NCI-H526 (cell line): ENCODE measurements around the gene HP1BP3.

Source experiments
- DNase-seq, 2 experiments: peaks; one replicate each; lab custom pipeline; 2025; lab: John Stamatoyannopoulos, UW

HP1BP3 gene

GRCh38 chr1:20711285-20712214, 75.6 kb downstream of the HP1BP3 start:
- DNase-seq: no peak

- DNase-seq: no peak
Measured at GRCh38 chr1:20710469-20711284, 76.4 kb downstream of the HP1BP3 start.

- no peak for DNase-seq
Measured at GRCh38 chr1:20709868-20710267, 77.2 kb downstream of the HP1BP3 start.

GRCh38 chr1:20708891-20709290, 78.2 kb downstream of the HP1BP3 start:
- no peak for DNase-seq

- no peak for DNase-seq
Measured at GRCh38 chr1:20708057-20708456, 79.0 kb downstream of the HP1BP3 start.

- no peak for DNase-seq
Measured at GRCh38 chr1:20706841-20707240, 80.3 kb downstream of the HP1BP3 start.

GRCh38 chr1:20705203-20705755, 81.8 kb downstream of the HP1BP3 start:
- DNase-seq: no peak

GRCh38 chr1:20704390-20705202, 82.5 kb downstream of the HP1BP3 start:
- no peak for DNase-seq

GRCh38 chr1:20703124-20703756, 83.9 kb downstream of the HP1BP3 start:
- no peak for DNase-seq

- DNase-seq: peak in 1 of 2 experiments; percentile 30
Measured at GRCh38 chr1:20702416-20702815, 84.7 kb downstream of the HP1BP3 start.

GRCh38 chr1:20701847-20702246, 85.3 kb downstream of the HP1BP3 start:
- no peak for DNase-seq

- DNase-seq: no peak
Measured at GRCh38 chr1:20701446-20701845, 85.7 kb downstream of the HP1BP3 start.

- no peak for DNase-seq
Measured at GRCh38 chr1:20700636-20701215, 86.4 kb downstream of the HP1BP3 start.

GRCh38 chr1:20699558-20699957, 87.5 kb downstream of the HP1BP3 start:
- no peak for DNase-seq

- DNase-seq: no peak
Measured at GRCh38 chr1:20698195-20698910, 88.8 kb downstream of the HP1BP3 start.

GRCh38 chr1:20697563-20697962, 89.5 kb downstream of the HP1BP3 start:
- DNase-seq: no peak

- peak; percentile 75 to 92 for DNase-seq
Measured at GRCh38 chr1:20696397-20697333, 90.4 kb downstream of the HP1BP3 start.

- no peak for DNase-seq
Measured at GRCh38 chr1:20695515-20695914, 91.6 kb downstream of the HP1BP3 start.

GRCh38 chr1:20693623-20694022, 93.5 kb downstream of the HP1BP3 start:
- no peak for DNase-seq
